ENCODE results near the gene RBM18.

RBM18 gene

GRCh38 chr9:122268041-122268814, 3.6 kb upstream of the RBM18 start:
- peak overlapping the region; percentile 91 for H3K27ac ChIP-seq (ENCODE audit: low read depth, low read length)
- no peaks in the 10 kb centered on the region for H4K20me1 ChIP-seq (ENCODE audit: low read depth, low read length)
- H3F3A ChIP-seq (ENCODE audit: insufficient read depth): peaks cover 27% of the 10 kb centered on the region
- H2AFZ ChIP-seq (ENCODE audit: low read depth, low read length, severe bottlenecking): no peak overlapping the region
- H3K9ac ChIP-seq (ENCODE audit: low read length): peak overlapping the region; percentile 57
- peak overlapping the region; percentile 90 for H3K4me2 ChIP-seq (ENCODE audit: low read depth, low read length, poor library complexity, severe bottlenecking)
- no peaks in the 10 kb centered on the region for H3K9me3 ChIP-seq (ENCODE audit: insufficient read depth, low read length)
- no peaks in the 10 kb centered on the region for H3K27me3 ChIP-seq (ENCODE audit: low read length)
- peaks cover 88% of the 10 kb centered on the region for H3K79me2 ChIP-seq (ENCODE audit: insufficient read depth, low read length)
- no peaks in the 10 kb centered on the region for H3K9me2 ChIP-seq (replicated peaks; ENCODE audit: insufficient read depth, low read length)
- TF ChIP-seq EZH2phosphoT487 (conservative IDR thresholded peaks at IDR 0.05; ENCODE audit: low read length) (no peak), CTCF (IDR thresholded peaks at IDR 0.05; ENCODE audit: insufficient read depth, low read length, poor library complexity, severe bottlenecking) (no peak)
- H3K4me3 ChIP-seq (ENCODE audit: insufficient read depth, low read length, poor library complexity, severe bottlenecking): peak overlapping the region; percentile 36
- peaks cover 20% of the 10 kb centered on the region for H3K36me3 ChIP-seq (ENCODE audit: low read length)

GRCh38 chr9:122265149-122265915, 692 bp upstream of the RBM18 start:
- Histone ChIP-seq H3K4me3 (ENCODE audit: insufficient read depth, low read length, poor library complexity, severe bottlenecking) (peak overlapping the region; percentile 97), H3K27me3 (ENCODE audit: low read length) (no peaks in the 10 kb centered on the region), H3K4me2 (ENCODE audit: low read depth, low read length, poor library complexity, severe bottlenecking) (peak overlapping the region; percentile 91), H3K9ac (ENCODE audit: low read length) (peak overlapping the region; percentile 89), H3K9me3 (ENCODE audit: insufficient read depth, low read length) (no peaks in the 10 kb centered on the region), H3K27ac (ENCODE audit: low read depth, low read length) (peak overlapping the region; percentile 95), H3K36me3 (ENCODE audit: low read length) (peaks cover 6% of the 10 kb centered on the region; the same call in 1 of the 2 replicates), H3F3A (ENCODE audit: insufficient read depth) (peaks cover 27% of the 10 kb centered on the region), H3K9me2 (replicated peaks; ENCODE audit: insufficient read depth, low read length) (no peaks in the 10 kb centered on the region), H2AFZ (ENCODE audit: low read depth, low read length, severe bottlenecking) (peak overlapping the region; percentile 22), H4K20me1 (ENCODE audit: low read depth, low read length) (no peaks in the 10 kb centered on the region), H3K79me2 (ENCODE audit: insufficient read depth, low read length) (peaks cover 87% of the 10 kb centered on the region)
- no peak for TF ChIP-seq CTCF (IDR thresholded peaks at IDR 0.05; ENCODE audit: insufficient read depth, low read length, poor library complexity, severe bottlenecking)
- no peak for TF ChIP-seq EZH2phosphoT487 (conservative IDR thresholded peaks at IDR 0.05; ENCODE audit: low read length)

GRCh38 chr9:122263699-122264349, 816 bp downstream of the RBM18 start:
- Histone ChIP-seq H3K36me3 (ENCODE audit: low read length) (peaks cover 12% of the 10 kb centered on the region; the same call in 1 of the 2 replicates), H3K79me2 (ENCODE audit: insufficient read depth, low read length) (peaks cover 80% of the 10 kb centered on the region), H3K9me3 (ENCODE audit: insufficient read depth, low read length) (no peaks in the 10 kb centered on the region), H3K27me3 (ENCODE audit: low read length) (no peaks in the 10 kb centered on the region), H3K4me2 (ENCODE audit: low read depth, low read length, poor library complexity, severe bottlenecking) (peak overlapping the region; percentile 91), H4K20me1 (ENCODE audit: low read depth, low read length) (no peaks in the 10 kb centered on the region), H3K9ac (ENCODE audit: low read length) (peak overlapping the region; percentile 89), H3K9me2 (replicated peaks; ENCODE audit: insufficient read depth, low read length) (no peaks in the 10 kb centered on the region), H3F3A (ENCODE audit: insufficient read depth) (peaks cover 27% of the 10 kb centered on the region), H2AFZ (ENCODE audit: low read depth, low read length, severe bottlenecking) (peak overlapping the region; percentile 74), H3K27ac (ENCODE audit: low read depth, low read length) (peak overlapping the region; percentile 95), H3K4me3 (ENCODE audit: insufficient read depth, low read length, poor library complexity, severe bottlenecking) (peak overlapping the region; percentile 97)
- no peak for TF ChIP-seq EZH2phosphoT487 (conservative IDR thresholded peaks at IDR 0.05; ENCODE audit: low read length)
- no peak for TF ChIP-seq CTCF (IDR thresholded peaks at IDR 0.05; ENCODE audit: insufficient read depth, low read length, poor library complexity, severe bottlenecking)

All from SU-DHL-6 (cell line).